WTC11 (cell line): ENCODE results near the gene IFITM2. TPM values are rescaled to one million over a fixed set of nuclear protein-coding genes. Genes with fewer than 3 reads are reported as not detected.

Source experiments
- ATAC-seq: fragments of 200-7000 bp; cut with Tn5 transposase; 2 replicates; pipeline ENCODE4 v1.10.0; 2021; ENCODE audit warnings: mild to moderate bottlenecking, moderate library complexity
- CTCF ChIA-PET: fragments of 300-600 bp; sonication (Branson Sonifier 250); formaldehyde crosslinking; loops from one replicate; lab custom pipeline; 2021; ENCODE audit warnings: antibody characterized with exemption; lab: Charles Lee
- POLR2A ChIA-PET: fragments of 350-600 bp; sonication (Branson Sonifier 250); formaldehyde crosslinking; loops from one replicate; lab custom pipeline; 2021; ENCODE audit warnings: antibody characterized with exemption; lab: Charles Lee
- DNase-seq: peaks from one replicate; pipeline ENCODE4 v3.0.0; 2021; ENCODE audit warnings: low spot score
- H3K27ac Mint-ChIP-seq: 2 replicates; pipeline ENCODE4 v1.8.0; 2021; ENCODE audit warnings: mixed read lengths
- H3K27me3 Mint-ChIP-seq: 2 replicates; pipeline ENCODE4 v1.8.0; 2021; ENCODE audit warnings: low read depth, mild to moderate bottlenecking, moderate library complexity, mixed read lengths
- H3K36me3 Mint-ChIP-seq: 2 replicates; pipeline ENCODE4 v1.8.0; 2021; ENCODE audit warnings: mixed read lengths
- H3K4me1 Mint-ChIP-seq: 2 replicates; pipeline ENCODE4 v1.8.0; 2022; ENCODE audit warnings: mixed read lengths
- H3K4me3 Mint-ChIP-seq: 2 replicates; pipeline ENCODE4 v1.8.0; 2021; ENCODE audit warnings: mild to moderate bottlenecking, moderate library complexity, mixed read lengths
- H3K9me3 Mint-ChIP-seq: 2 replicates; pipeline ENCODE4 v1.8.0; 2021; ENCODE audit warnings: mixed read lengths
- CREB1 ChIP-seq: sonication (generic); formaldehyde crosslinking; IDR thresholded peaks from 2 replicates; pipeline ENCODE4 v1.8.0; 2023; ENCODE audit warnings: mild to moderate bottlenecking, missing genetic modification reagents
- FOXK1 ChIP-seq: sonication (generic); formaldehyde crosslinking; IDR thresholded peaks from 2 replicates; pipeline ENCODE4 v1.8.0; 2022; ENCODE audit warnings: mild to moderate bottlenecking, moderate library complexity, missing genetic modification reagents
- MXD4 ChIP-seq: fragments of 250-450 bp; sonication (Bioruptor Pico); IDR thresholded peaks from 2 replicates; pipeline ENCODE4 v1.8.0; 2021; ENCODE audit warnings: mild to moderate bottlenecking, moderate library complexity, borderline replicate concordance
- NR1H2 ChIP-seq: sonication (generic); formaldehyde crosslinking; IDR thresholded peaks from 2 replicates; pipeline ENCODE4 v1.9.0; 2021; ENCODE audit warnings: mild to moderate bottlenecking, moderate library complexity, missing genetic modification reagents
- OVOL2 ChIP-seq: fragments of 250-450 bp; sonication (Bioruptor Pico); IDR thresholded peaks from 2 replicates; pipeline ENCODE4 v1.9.0; 2021; ENCODE audit warnings: mild to moderate bottlenecking, borderline replicate concordance
- SOX15 ChIP-seq: fragments of 250-450 bp; sonication (Bioruptor Pico); IDR thresholded peaks from 2 replicates; pipeline ENCODE4 v1.9.0; 2021; ENCODE audit warnings: mild to moderate bottlenecking
- ZBTB21 ChIP-seq: sonication (generic); formaldehyde crosslinking; IDR thresholded peaks from 2 replicates; pipeline ENCODE4 v1.8.1; 2023; ENCODE audit warnings: mild to moderate bottlenecking, missing genetic modification reagents, borderline replicate concordance
- ZNF121 ChIP-seq: sonication (generic); formaldehyde crosslinking; IDR thresholded peaks from 2 replicates; pipeline ENCODE4 v1.8.0; 2023; ENCODE audit warnings: missing genetic modification reagents
- total RNA-seq: library from RNA; stranded (reverse); gene quantifications from 3 replicates; pipeline ENCODE4 v1.2.3, GENCODE V29; 2021
- TF ChIP-seq, protein P1 (sequence below): fragments of 250-450 bp; sonication (Bioruptor Pico); conservative IDR thresholded peaks from 2 replicates; pipeline ENCODE4 v1.9.0; 2021; ENCODE audit warnings: mild to moderate bottlenecking
- TF ChIP-seq, protein P2 (sequence below): sonication (generic); formaldehyde crosslinking; IDR thresholded peaks from 2 replicates; pipeline ENCODE4 v1.8.1; 2022; ENCODE audit warnings: mild to moderate bottlenecking, moderate library complexity, missing genetic modification reagents
- TF ChIP-seq, protein P3 (sequence below): sonication (generic); formaldehyde crosslinking; IDR thresholded peaks from 2 replicates; pipeline ENCODE4 v1.8.0; 2023; ENCODE audit warnings: mild to moderate bottlenecking, missing genetic modification reagents
- TF ChIP-seq, protein P4 (sequence below): sonication (generic); formaldehyde crosslinking; IDR thresholded peaks from 2 replicates; pipeline ENCODE4 v1.8.0; 2022; ENCODE audit warnings: mild to moderate bottlenecking, missing genetic modification reagents
- TF ChIP-seq, protein P5 (sequence below): sonication (generic); formaldehyde crosslinking; IDR thresholded peaks from 2 replicates; pipeline ENCODE4 v1.8.1; 2022; ENCODE audit warnings: low read depth, mild to moderate bottlenecking, moderate library complexity, missing genetic modification reagents, borderline replicate concordance
- TF ChIP-seq, protein P6 (sequence below): sonication (generic); formaldehyde crosslinking; IDR thresholded peaks from 2 replicates; pipeline ENCODE4 v1.8.1; 2022; ENCODE audit warnings: low read depth, missing genetic modification reagents, borderline replicate concordance

The IFITM2 gene
- total RNA-seq, 1 experiment from 2014 or later, result 436 TPM

DNA sequence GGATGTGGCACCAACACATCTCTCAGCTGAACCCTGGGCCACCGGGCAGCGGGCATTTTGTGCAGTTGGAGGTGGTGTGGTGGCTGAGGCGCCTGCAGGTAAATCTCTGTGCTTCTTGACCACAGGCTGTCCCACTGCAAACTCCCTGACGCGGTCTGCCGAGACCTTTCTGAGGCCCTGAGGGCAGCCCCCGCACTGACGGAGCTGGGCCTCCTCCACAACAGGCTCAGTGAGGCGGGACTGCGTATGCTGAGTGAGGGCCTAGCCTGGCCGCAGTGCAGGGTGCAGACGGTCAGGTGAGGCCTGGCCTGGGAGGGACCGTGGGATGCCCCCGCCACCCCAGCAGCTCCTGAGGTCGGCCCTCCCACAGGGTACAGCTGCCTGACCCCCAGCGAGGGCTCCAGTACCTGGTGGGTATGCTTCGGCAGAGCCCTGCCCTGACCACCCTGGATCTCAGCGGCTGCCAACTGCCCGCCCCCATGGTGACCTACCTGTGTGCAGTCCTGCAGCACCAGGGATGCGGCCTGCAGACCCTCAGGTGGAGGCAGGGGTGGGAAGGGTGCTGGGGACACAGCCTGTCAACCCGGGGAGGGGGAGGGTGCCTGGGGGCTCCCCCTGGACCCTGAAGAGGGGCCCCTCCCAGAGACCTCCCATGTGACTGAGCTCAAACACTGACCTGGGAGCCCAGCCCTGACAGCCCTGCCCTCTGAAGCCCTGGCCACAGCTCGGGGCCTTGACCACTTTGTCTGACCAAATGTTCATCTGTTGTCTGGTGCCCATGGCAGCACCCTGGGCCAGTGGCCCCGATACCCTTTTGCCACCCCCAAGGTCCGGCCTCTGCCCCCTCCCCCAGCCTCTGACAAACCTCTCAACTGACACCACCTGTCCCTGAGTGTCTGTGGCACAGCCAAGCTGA lies 23.3 kb upstream of the IFITM2 start (continued):
- TF ChIP-seq, protein P1, sequence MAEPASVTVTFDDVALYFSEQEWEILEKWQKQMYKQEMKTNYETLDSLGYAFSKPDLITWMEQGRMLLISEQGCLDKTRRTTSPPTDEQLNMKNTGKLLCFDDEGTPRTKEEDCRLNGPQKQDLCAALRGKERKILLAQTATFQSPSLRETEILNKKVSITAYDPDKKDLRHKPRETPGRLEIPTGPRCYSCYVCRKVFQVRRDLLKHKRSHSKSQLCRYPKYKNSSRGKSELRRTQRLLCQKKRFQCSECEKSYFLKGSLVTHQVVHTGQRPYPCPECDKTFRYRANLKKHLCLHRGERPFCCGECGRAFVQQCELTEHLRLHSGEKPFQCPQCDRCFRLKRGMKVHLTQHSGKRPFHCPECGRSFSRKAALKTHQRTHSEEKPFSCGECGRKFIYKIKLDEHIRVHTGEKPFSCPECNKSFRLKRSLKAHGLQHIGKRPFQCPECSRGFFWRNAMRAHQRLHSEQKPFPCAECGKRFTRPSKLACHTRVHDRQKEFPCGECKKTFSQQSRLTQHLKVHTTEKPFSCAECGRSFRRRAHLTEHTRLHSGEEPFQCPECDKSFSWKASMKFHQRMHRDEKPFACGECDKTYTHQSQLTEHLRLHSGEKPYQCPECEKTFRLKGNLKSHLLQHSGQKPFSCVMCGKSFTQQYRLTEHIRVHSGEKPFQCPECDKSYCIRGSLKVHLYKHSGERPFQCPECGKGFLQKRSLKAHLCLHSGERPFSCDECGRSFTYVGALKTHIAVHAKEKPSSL (CRISPR knock-in tag), result no peak
- TF ChIP-seq, protein P2, sequence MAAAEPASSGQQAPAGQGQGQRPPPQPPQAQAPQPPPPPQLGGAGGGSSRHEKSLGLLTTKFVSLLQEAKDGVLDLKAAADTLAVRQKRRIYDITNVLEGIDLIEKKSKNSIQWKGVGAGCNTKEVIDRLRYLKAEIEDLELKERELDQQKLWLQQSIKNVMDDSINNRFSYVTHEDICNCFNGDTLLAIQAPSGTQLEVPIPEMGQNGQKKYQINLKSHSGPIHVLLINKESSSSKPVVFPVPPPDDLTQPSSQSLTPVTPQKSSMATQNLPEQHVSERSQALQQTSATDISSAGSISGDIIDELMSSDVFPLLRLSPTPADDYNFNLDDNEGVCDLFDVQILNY, result no peak
- TF ChIP-seq FOXK1 (CRISPR knock-in tag), result no peak
- TF ChIP-seq, all 79 proteins: peak for 0

DNA sequence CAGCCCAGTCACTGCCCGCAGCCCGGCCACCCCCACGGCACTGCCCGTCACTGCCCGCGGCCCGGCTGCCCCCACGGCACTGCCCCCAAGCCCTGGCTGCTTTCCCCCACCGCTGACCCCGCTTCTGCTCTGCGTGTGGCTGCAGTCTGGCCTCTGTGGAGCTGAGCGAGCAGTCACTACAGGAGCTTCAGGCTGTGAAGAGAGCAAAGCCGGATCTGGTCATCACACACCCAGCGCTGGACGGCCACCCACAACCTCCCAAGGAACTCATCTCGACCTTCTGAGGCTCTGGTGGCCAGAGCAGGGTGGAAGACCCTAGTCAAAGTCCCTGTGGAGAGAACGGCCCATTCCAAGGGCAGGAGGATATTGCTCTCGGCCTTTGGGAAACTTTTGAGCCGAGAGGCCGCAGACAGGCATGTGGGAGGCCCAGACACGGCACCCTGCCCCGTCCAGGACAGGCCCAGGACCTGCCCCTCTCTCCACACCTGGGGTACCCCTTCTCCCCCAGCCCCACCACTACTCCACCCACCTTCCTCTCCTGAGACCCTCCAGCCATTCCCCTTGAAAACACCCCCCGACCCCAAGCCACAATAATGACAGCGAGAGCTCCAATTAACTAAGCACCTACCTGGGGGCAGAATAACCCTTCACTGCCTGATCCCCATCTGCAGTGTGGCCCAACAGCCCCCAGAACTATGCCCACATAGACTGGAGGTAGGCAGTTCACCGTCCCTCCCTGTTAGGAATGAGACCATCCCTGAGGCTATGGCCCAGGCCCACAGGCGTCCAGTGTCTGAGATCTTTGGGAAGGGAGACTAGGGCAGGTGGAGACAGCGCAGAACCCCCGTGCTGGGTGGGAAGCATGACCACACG lies 22.4 kb upstream of the IFITM2 start:
- POLR2A ChIA-PET, result no interaction called here
- TF ChIP-seq OVOL2, result no peak
- TF ChIP-seq, protein P3, sequence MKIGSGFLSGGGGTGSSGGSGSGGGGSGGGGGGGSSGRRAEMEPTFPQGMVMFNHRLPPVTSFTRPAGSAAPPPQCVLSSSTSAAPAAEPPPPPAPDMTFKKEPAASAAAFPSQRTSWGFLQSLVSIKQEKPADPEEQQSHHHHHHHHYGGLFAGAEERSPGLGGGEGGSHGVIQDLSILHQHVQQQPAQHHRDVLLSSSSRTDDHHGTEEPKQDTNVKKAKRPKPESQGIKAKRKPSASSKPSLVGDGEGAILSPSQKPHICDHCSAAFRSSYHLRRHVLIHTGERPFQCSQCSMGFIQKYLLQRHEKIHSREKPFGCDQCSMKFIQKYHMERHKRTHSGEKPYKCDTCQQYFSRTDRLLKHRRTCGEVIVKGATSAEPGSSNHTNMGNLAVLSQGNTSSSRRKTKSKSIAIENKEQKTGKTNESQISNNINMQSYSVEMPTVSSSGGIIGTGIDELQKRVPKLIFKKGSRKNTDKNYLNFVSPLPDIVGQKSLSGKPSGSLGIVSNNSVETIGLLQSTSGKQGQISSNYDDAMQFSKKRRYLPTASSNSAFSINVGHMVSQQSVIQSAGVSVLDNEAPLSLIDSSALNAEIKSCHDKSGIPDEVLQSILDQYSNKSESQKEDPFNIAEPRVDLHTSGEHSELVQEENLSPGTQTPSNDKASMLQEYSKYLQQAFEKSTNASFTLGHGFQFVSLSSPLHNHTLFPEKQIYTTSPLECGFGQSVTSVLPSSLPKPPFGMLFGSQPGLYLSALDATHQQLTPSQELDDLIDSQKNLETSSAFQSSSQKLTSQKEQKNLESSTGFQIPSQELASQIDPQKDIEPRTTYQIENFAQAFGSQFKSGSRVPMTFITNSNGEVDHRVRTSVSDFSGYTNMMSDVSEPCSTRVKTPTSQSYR, result no peak
- TF ChIP-seq, protein P4, sequence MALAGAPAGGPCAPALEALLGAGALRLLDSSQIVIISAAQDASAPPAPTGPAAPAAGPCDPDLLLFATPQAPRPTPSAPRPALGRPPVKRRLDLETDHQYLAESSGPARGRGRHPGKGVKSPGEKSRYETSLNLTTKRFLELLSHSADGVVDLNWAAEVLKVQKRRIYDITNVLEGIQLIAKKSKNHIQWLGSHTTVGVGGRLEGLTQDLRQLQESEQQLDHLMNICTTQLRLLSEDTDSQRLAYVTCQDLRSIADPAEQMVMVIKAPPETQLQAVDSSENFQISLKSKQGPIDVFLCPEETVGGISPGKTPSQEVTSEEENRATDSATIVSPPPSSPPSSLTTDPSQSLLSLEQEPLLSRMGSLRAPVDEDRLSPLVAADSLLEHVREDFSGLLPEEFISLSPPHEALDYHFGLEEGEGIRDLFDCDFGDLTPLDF (CRISPR knock-in tag), result no peak
- no peak for TF ChIP-seq CREB1
- TF ChIP-seq NR1H2 (CRISPR knock-in tag), result no peak
- TF ChIP-seq ZBTB21 (CRISPR knock-in tag), result no peak
- TF ChIP-seq, protein P5, sequence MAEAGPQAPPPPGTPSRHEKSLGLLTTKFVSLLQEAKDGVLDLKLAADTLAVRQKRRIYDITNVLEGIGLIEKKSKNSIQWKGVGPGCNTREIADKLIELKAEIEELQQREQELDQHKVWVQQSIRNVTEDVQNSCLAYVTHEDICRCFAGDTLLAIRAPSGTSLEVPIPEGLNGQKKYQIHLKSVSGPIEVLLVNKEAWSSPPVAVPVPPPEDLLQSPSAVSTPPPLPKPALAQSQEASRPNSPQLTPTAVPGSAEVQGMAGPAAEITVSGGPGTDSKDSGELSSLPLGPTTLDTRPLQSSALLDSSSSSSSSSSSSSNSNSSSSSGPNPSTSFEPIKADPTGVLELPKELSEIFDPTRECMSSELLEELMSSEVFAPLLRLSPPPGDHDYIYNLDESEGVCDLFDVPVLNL (CRISPR knock-in tag), result no peak
- no peak for TF ChIP-seq ZNF121 (CRISPR knock-in tag)
- TF ChIP-seq MXD4 (CRISPR knock-in tag), result no peak
- TF ChIP-seq, protein P6, sequence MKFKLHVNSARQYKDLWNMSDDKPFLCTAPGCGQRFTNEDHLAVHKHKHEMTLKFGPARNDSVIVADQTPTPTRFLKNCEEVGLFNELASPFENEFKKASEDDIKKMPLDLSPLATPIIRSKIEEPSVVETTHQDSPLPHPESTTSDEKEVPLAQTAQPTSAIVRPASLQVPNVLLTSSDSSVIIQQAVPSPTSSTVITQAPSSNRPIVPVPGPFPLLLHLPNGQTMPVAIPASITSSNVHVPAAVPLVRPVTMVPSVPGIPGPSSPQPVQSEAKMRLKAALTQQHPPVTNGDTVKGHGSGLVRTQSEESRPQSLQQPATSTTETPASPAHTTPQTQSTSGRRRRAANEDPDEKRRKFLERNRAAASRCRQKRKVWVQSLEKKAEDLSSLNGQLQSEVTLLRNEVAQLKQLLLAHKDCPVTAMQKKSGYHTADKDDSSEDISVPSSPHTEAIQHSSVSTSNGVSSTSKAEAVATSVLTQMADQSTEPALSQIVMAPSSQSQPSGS (CRISPR knock-in tag), result no peak
- no peak for TF ChIP-seq SOX15 (CRISPR knock-in tag)
- H3K36me3 Mint-ChIP-seq, result no peaks in the 10 kb centered on the region
- H3K4me3 Mint-ChIP-seq, result no peak overlapping the region
- H3K4me1 Mint-ChIP-seq, result peaks cover 45% of the 10 kb centered on the region
- H3K27me3 Mint-ChIP-seq, result peaks cover 48% of the 10 kb centered on the region
- DNase-seq (peak; percentile 9), ATAC-seq (no peak)
- CTCF ChIA-PET, result interaction anchor here (1.2 kb wide), 1 partner anchor 34 kb away, joined by 4 read pairs; no protein-coding TSS in a partner anchor
- no peaks in the 10 kb centered on the region for H3K9me3 Mint-ChIP-seq
- peak overlapping the region; percentile 84 for H3K27ac Mint-ChIP-seq
